ENCODE data around the gene TMEM52.
A peak's percentile ranks its signal among the peaks of the same experiment; 100 is the strongest.

TMEM52 gene

GRCh38 chr1:1918901-1919303 is at the start of gene TMEM52:
TMEM52 (minus strand) TSS chr1:1919279; CDS start chr1:1919265, 14 bp downstream.
- DNase-seq (ENCODE audit: low read depth in 2 of 2): no peak

GRCh38 chr1:1967879-1968278 is 48.8 kb upstream of the TMEM52 start:
- no peak for DNase-seq (ENCODE audit: low read depth in 2 of 2)

GRCh38 chr1:1967151-1967550 is 48.1 kb upstream of the TMEM52 start:
- no peak for DNase-seq (ENCODE audit: low read depth in 2 of 2)

- no peak for DNase-seq (ENCODE audit: low read depth in 2 of 2)
Measured at GRCh38 chr1:1966071-1966740, 47.1 kb upstream of the TMEM52 start.

GRCh38 chr1:1965546-1965945 is 46.5 kb upstream of the TMEM52 start:
- DNase-seq (ENCODE audit: low read depth in 2 of 2): no peak

- no peak for DNase-seq (ENCODE audit: low read depth in 2 of 2)
Measured at GRCh38 chr1:1964811-1965210, 45.7 kb upstream of the TMEM52 start.

- DNase-seq (ENCODE audit: low read depth in 2 of 2): no peak
Measured at GRCh38 chr1:1963570-1963969, 44.5 kb upstream of the TMEM52 start.

GRCh38 chr1:1962752-1963151 is 43.7 kb upstream of the TMEM52 start:
- no peak for DNase-seq (ENCODE audit: low read depth in 2 of 2)

GRCh38 chr1:1960480-1961196 is 41.6 kb upstream of the TMEM52 start:
- no peak for DNase-seq (ENCODE audit: low read depth in 2 of 2)

- DNase-seq (ENCODE audit: low read depth in 2 of 2): peak; percentile 21 to 23
Measured at GRCh38 chr1:1959840-1960479, 40.9 kb upstream of the TMEM52 start.

GRCh38 chr1:1959459-1959839 is 40.4 kb upstream of the TMEM52 start:
- DNase-seq (ENCODE audit: low read depth in 2 of 2): no peak

GRCh38 chr1:1958071-1958541 is 39.0 kb upstream of the TMEM52 start:
- DNase-seq (ENCODE audit: low read depth in 2 of 2): no peak

GRCh38 chr1:1957533-1957961 is 38.5 kb upstream of the TMEM52 start:
- DNase-seq (ENCODE audit: low read depth in 2 of 2): no peak

- no peak for DNase-seq (ENCODE audit: low read depth in 2 of 2)
Measured at GRCh38 chr1:1956586-1957532, 37.8 kb upstream of the TMEM52 start.

- no peak for DNase-seq (ENCODE audit: low read depth in 2 of 2)
Measured at GRCh38 chr1:1956101-1956500, 37.0 kb upstream of the TMEM52 start.

- no peak for DNase-seq (ENCODE audit: low read depth in 2 of 2)
Measured at GRCh38 chr1:1955621-1956094, 36.6 kb upstream of the TMEM52 start.

- DNase-seq (ENCODE audit: low read depth in 2 of 2): no peak
Measured at GRCh38 chr1:1954831-1955441, 35.9 kb upstream of the TMEM52 start.

GRCh38 chr1:1954015-1954414 is 34.9 kb upstream of the TMEM52 start:
- DNase-seq (ENCODE audit: low read depth in 2 of 2): no peak

- no peak for DNase-seq (ENCODE audit: low read depth in 2 of 2)
Measured at GRCh38 chr1:1950940-1951339, 31.9 kb upstream of the TMEM52 start.

- no peak for DNase-seq (ENCODE audit: low read depth in 2 of 2)
Measured at GRCh38 chr1:1948783-1949182, 29.7 kb upstream of the TMEM52 start.

- no peak for DNase-seq (ENCODE audit: low read depth in 2 of 2)
Measured at GRCh38 chr1:1947493-1947892, 28.4 kb upstream of the TMEM52 start.
